Measurements from ENCODE around the gene ITPR3.

Gene ITPR3

GRCh38 chr6:33599413-33599938, 21.6 kb upstream of the ITPR3 start:
- TF ChIP-seq Cebpa-rat (IDR thresholded peaks at IDR 0.05): no peak
- no peaks in the 10 kb centered on the region for H4K20me1 ChIP-seq
- H3K27ac ChIP-seq: peak overlapping the region; percentile 42; the same call in 1 of the 2 replicates
- no peaks in the 10 kb centered on the region for H3K36me3 ChIP-seq
- peak overlapping the region; percentile 18; the same call in 1 of the 2 replicates for H3K9ac ChIP-seq
- H3K4me3 ChIP-seq: no peak overlapping the region
- H3K9me3 ChIP-seq: peaks cover 6% of the 10 kb centered on the region; the same call in 1 of the 2 replicates
- H3K4me1 ChIP-seq: peaks cover 54% of the 10 kb centered on the region
- H3K4me2 ChIP-seq: peak overlapping the region; percentile 79
- H3K27me3 ChIP-seq: no peaks in the 10 kb centered on the region

- Histone ChIP-seq H3K27me3 (no peaks in the 10 kb centered on the region), H3K36me3 (no peaks in the 10 kb centered on the region), H3K4me1 (peaks cover 44% of the 10 kb centered on the region), H4K20me1 (no peaks in the 10 kb centered on the region), H3K9ac (no peak overlapping the region), H3K4me3 (no peak overlapping the region), H3K27ac (no peak overlapping the region), H3K4me2 (peak overlapping the region; percentile 79), H3K9me3 (peaks cover 14% of the 10 kb centered on the region; the same call in 1 of the 2 replicates)
- no peak for TF ChIP-seq Cebpa-rat (IDR thresholded peaks at IDR 0.05)
These were observed 20.4 kb upstream of the ITPR3 start for GRCh38 chr6:33600761-33601160.

- Histone ChIP-seq H3K4me3 (no peak overlapping the region), H3K27ac (no peak overlapping the region), H3K9me3 (peaks cover 14% of the 10 kb centered on the region; the same call in 1 of the 2 replicates), H3K27me3 (no peaks in the 10 kb centered on the region), H3K9ac (no peak overlapping the region), H3K4me1 (peaks cover 37% of the 10 kb centered on the region), H4K20me1 (no peaks in the 10 kb centered on the region), H3K4me2 (no peak overlapping the region), H3K36me3 (no peaks in the 10 kb centered on the region)
- TF ChIP-seq Cebpa-rat (IDR thresholded peaks at IDR 0.05): no peak
These were observed 18.9 kb upstream of the ITPR3 start for GRCh38 chr6:33602180-33602579.

- no peaks in the 10 kb centered on the region for H3K36me3 ChIP-seq
- no peak overlapping the region for H3K4me3 ChIP-seq
- peaks cover 14% of the 10 kb centered on the region; the same call in 1 of the 2 replicates for H3K9me3 ChIP-seq
- H3K4me1 ChIP-seq: peaks cover 38% of the 10 kb centered on the region
- H3K4me2 ChIP-seq: no peak overlapping the region
- H3K27ac ChIP-seq: no peak overlapping the region
- no peak for TF ChIP-seq Cebpa-rat (IDR thresholded peaks at IDR 0.05)
- no peak overlapping the region for H3K9ac ChIP-seq
- H3K27me3 ChIP-seq: no peaks in the 10 kb centered on the region
- H4K20me1 ChIP-seq: no peaks in the 10 kb centered on the region
These were observed 15.9 kb upstream of the ITPR3 start for GRCh38 chr6:33604941-33605854.

GRCh38 chr6:33606642-33607041, 14.5 kb upstream of the ITPR3 start:
- H3K4me3 ChIP-seq: no peak overlapping the region
- H3K4me1 ChIP-seq: peaks cover 45% of the 10 kb centered on the region
- TF ChIP-seq Cebpa-rat (IDR thresholded peaks at IDR 0.05): no peak
- H3K27me3 ChIP-seq: no peaks in the 10 kb centered on the region
- no peak overlapping the region for H3K4me2 ChIP-seq
- no peak overlapping the region for H3K27ac ChIP-seq
- H3K36me3 ChIP-seq: no peaks in the 10 kb centered on the region
- peaks cover 8% of the 10 kb centered on the region; the same call in 1 of the 2 replicates for H3K9me3 ChIP-seq
- no peaks in the 10 kb centered on the region for H4K20me1 ChIP-seq
- H3K9ac ChIP-seq: no peak overlapping the region

GRCh38 chr6:33607126-33607783, 13.9 kb upstream of the ITPR3 start:
- no peaks in the 10 kb centered on the region for H3K36me3 ChIP-seq
- no peaks in the 10 kb centered on the region for H4K20me1 ChIP-seq
- peaks cover 50% of the 10 kb centered on the region for H3K4me1 ChIP-seq
- peaks cover 12% of the 10 kb centered on the region; the same call in 1 of the 2 replicates for H3K9me3 ChIP-seq
- H3K4me2 ChIP-seq: no peak overlapping the region
- H3K4me3 ChIP-seq: no peak overlapping the region
- no peak overlapping the region for H3K27ac ChIP-seq
- H3K27me3 ChIP-seq: no peaks in the 10 kb centered on the region
- TF ChIP-seq Cebpa-rat (IDR thresholded peaks at IDR 0.05): no peak
- H3K9ac ChIP-seq: no peak overlapping the region

- no peaks in the 10 kb centered on the region for H4K20me1 ChIP-seq
- H3K4me2 ChIP-seq: peak overlapping the region; percentile 80; the same call in 1 of the 2 replicates
- H3K27ac ChIP-seq: no peak overlapping the region
- no peak overlapping the region for H3K4me3 ChIP-seq
- no peak for TF ChIP-seq Cebpa-rat (IDR thresholded peaks at IDR 0.05)
- no peak overlapping the region for H3K9ac ChIP-seq
- peaks cover 54% of the 10 kb centered on the region for H3K4me1 ChIP-seq
- no peaks in the 10 kb centered on the region for H3K36me3 ChIP-seq
- peaks cover 13% of the 10 kb centered on the region; the same call in 1 of the 2 replicates for H3K9me3 ChIP-seq
- H3K27me3 ChIP-seq: no peaks in the 10 kb centered on the region
These were observed 13.3 kb upstream of the ITPR3 start for GRCh38 chr6:33607784-33608161.

GRCh38 chr6:33609019-33609418, 12.1 kb upstream of the ITPR3 start:
- no peak for TF ChIP-seq Cebpa-rat (IDR thresholded peaks at IDR 0.05)
- 0 out of 2 replicates have a peak overlapping the region, but pooled peaks have one; percentile 12 for H3K9ac ChIP-seq
- no peaks in the 10 kb centered on the region for H4K20me1 ChIP-seq
- peaks cover 66% of the 10 kb centered on the region for H3K4me1 ChIP-seq
- peak overlapping the region; percentile 80 for H3K4me2 ChIP-seq
- H3K9me3 ChIP-seq: peaks cover 13% of the 10 kb centered on the region; the same call in 1 of the 2 replicates
- no peaks in the 10 kb centered on the region for H3K36me3 ChIP-seq
- H3K27me3 ChIP-seq: no peaks in the 10 kb centered on the region
- H3K27ac ChIP-seq: peak overlapping the region; percentile 58; the same call in 1 of the 2 replicates
- no peak overlapping the region for H3K4me3 ChIP-seq

GRCh38 chr6:33609528-33609927, 11.6 kb upstream of the ITPR3 start:
- H4K20me1 ChIP-seq: no peaks in the 10 kb centered on the region
- TF ChIP-seq Cebpa-rat (IDR thresholded peaks at IDR 0.05): no peak
- peak overlapping the region; percentile 58 for H3K27ac ChIP-seq
- H3K36me3 ChIP-seq: no peaks in the 10 kb centered on the region
- peak overlapping the region; percentile 80 for H3K4me2 ChIP-seq
- H3K4me1 ChIP-seq: peaks cover 68% of the 10 kb centered on the region
- H3K9me3 ChIP-seq: peaks cover 12% of the 10 kb centered on the region; the same call in 1 of the 2 replicates
- no peaks in the 10 kb centered on the region for H3K27me3 ChIP-seq
- peak overlapping the region; percentile 12; the same call in 1 of the 2 replicates for H3K9ac ChIP-seq
- H3K4me3 ChIP-seq: 0 out of 2 replicates have a peak overlapping the region, but pooled peaks have one; percentile 17

All from BLaER1 (cell line).